Omental fat pad (tissue), 4 donors: ENCODE results near the gene TRAPPC11. TPM values are rescaled to one million over a fixed set of nuclear protein-coding genes. Genes with fewer than 3 reads are reported as not detected.

Experiments used
- ATAC-seq: fragments of 150-250 bp; one replicate; pipeline ENCODE4 v1.9.1; 2016; ENCODE audit warnings: mild to moderate bottlenecking, moderate library complexity; ENCODE audit not compliant: low FRiP score
- DNase-seq: peaks from one replicate; pipeline ENCODE4 v3.0.0-alpha.2; 2019; ENCODE audit warnings: low spot score
- CTCF ChIP-seq, 3 donors: fragments of 450-650 bp; IDR thresholded peaks; one replicate each; pipeline ENCODE4 v1.5.1; 2016 to 2017; ENCODE audit warnings: antibody characterized with exemption in 3 of 3, mild to moderate bottlenecking in 3 of 3, moderate library complexity in 2 of 3
- total RNA-seq, 4 donors: library from RNA; depleted of rRNA; stranded (reverse); fragments of >200 nt; gene quantifications; one replicate each; pipeline ENCODE4 v1.1.0, GENCODE V29; 2016

TRAPPC11 gene
- total RNA-seq, 4 donors from 2014 or later = 31.1 to 76.9 (median 42.1) TPM

GRCh38 chr4:183659872-183660242 is 764 bp downstream of the TRAPPC11 start:
- no peak for TF ChIP-seq CTCF (IDR thresholded peaks at IDR 0.05)
- ATAC-seq (no peak), DNase-seq (no peak)

DNA sequence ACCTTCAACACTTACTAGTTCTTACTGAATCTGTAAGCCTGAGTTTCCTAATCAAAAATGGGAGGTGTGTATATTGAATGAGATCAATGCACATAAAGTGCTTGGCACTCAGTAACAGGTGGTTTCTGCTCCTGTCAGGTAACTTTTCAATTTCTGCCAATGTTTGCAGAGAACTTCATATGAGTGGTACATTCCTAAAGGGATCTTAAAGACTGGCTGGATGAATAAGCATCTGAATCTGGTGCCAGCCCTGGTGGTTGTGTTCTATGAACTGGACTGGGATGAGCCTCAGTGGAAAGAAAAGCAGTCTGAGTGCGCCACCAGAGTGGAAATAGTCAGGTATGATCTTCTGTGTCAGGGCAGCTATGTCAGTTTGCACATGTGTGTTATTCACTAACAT is 7.0 kb downstream of the TRAPPC11 start:
- DNase-seq = no peak
- no peak for ATAC-seq
- no peak for TF ChIP-seq CTCF (IDR thresholded peaks at IDR 0.05)

- ATAC-seq (no peak), DNase-seq (no peak)
- TF ChIP-seq CTCF (IDR thresholded peaks at IDR 0.05) = no peak
Observed at GRCh38 chr4:183670251-183670650, 11.2 kb downstream of the TRAPPC11 start.

GRCh38 chr4:183670960-183671555 is 12.0 kb downstream of the TRAPPC11 start:
- DNase-seq = no peak
- ATAC-seq = no peak
- no peak for TF ChIP-seq CTCF (IDR thresholded peaks at IDR 0.05)

- no peak for DNase-seq
- ATAC-seq = no peak
- TF ChIP-seq CTCF (IDR thresholded peaks at IDR 0.05) = no peak
Observed at GRCh38 chr4:183674153-183674552, 15.1 kb downstream of the TRAPPC11 start.

DNA sequence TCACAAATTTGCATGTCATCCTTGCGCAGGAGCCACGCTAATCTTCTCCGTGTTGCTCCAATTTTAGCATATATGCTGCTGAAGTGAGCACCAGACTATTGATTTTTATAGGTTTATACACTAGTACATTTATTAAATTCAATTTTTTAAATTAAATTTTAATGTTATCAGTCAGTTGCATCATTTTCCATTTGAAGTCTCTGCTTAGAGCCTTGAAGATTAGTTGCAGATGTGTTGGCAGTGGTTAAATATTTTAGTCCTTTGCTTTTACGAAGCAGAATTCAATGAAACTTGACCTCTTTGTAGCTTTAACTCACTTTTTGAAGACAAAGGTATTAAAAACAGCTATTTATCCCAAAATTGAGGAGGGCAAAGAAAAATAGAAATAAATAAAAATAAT is 16.5 kb downstream of the TRAPPC11 start:
- TF ChIP-seq CTCF (IDR thresholded peaks at IDR 0.05) = no peak
- DNase-seq (no peak), ATAC-seq (no peak)

DNA sequence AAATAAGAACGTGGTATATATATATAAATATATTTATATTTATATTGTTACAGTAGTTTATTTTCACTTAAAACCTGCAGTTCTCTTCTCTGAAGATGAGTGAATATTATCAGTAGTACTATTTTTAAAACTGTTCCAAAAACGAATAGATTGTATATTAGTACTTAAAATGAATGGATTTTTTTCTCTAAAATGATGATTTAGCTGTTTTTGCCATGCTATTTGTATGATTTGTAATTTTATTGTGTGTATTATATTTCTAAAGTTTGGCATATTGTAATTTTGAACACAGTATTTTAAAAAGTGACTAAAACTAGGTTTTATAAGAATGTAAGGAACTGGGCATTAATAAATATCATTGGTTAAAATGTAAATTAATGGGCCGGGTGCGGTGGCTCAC is 22.0 kb downstream of the TRAPPC11 start:
- TF ChIP-seq CTCF (IDR thresholded peaks at IDR 0.05) = no peak
- DNase-seq (no peak), ATAC-seq (no peak)
